AML-193 (cell line): ENCODE data around the gene ADAMTS6.
"Not testable (repeated sequence)": the region's sequence is repeated elsewhere in the genome, so short reads cannot be mapped to it uniquely, and the experiment has no call there.

Source experiments
- DNase-seq, 2 experiments: peaks; one replicate each; lab custom pipeline; 2025; lab: John Stamatoyannopoulos, UW

Gene ADAMTS6

DNA sequence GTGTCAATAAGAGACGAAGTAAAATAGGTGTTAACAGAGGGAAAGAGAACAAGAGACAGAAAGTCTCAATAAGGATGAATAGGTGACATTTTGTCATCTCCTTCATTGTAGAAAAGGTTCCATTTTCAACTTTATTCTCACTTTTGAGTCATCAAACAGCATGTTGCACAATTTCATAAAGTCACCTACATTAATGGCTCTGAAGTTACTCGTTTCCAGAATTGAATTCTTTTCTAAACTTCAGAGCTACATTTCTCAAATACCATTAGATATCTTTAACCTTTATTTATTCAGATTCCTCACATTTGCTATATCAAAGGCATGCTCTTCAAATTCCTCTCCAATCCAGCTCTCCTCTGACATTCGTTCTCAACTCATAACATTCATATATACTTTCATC, 13.1 kb downstream of the ADAMTS6 start:
- no peak for DNase-seq

DNA sequence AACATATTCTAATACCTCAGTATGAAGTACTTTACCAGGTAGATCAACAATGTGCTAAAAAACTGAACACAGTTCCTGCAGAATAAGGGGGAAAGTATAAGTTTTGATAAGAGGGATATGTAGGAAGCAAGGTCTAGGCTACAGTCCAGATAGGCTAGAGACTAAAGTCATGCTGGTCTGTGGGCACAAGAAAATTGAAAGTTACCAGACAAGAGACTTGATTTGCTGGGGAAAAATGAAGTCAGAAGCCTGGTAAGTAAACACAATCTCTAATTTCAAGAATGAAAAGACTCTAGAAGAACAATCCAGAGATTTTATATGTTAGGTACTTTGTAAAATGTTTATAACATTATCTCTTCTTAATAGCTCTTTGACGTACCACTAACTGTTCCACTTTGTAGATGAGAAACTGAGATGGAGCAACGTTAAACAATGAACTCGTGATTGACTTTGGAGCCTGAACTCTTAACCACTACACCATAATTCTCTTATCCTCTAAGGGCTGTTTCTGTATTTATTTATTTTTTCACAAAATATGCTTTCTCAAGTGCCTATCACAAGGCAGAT, 19.5 kb downstream of the ADAMTS6 start:
- DNase-seq, result no peak

DNA sequence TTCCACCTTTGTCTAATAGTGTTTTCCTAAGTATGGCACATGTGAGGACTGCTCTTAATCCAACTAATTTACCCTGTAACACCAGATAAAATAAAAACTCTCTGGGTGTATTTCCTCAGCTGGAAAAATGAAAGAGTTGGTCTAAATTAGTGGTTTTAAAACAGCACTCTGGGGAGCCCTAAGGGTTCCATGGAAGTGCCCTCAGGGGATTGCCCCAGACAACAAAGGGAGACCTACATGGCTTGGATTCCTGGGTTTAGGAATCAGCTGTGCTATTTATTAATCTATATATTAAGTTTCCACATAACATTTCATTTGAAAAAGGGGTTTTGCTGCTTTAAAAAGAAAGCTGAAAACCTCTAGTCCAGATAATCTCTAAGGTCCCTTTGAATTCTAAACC, 20.2 kb downstream of the ADAMTS6 start:
- no peak for DNase-seq

DNA sequence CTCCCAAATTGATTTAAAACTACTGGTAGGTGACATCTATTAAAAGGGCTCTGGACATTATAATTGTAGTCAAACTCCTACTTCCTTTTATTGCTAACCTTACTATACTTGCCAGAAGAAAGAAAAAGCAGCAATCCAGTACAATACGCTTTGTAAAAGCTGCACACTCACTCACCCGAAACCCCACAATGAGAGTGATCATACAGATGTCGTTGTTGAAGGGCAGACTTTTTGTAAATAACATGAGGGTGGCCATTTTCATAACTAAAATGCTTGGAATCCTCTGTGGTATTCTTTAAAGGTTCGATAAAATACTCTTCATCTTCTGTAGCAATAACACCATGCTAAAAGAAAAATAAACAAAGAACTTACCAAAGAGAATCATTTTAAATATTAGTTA, 21.7 kb downstream of the ADAMTS6 start:
- no peak for DNase-seq

DNA sequence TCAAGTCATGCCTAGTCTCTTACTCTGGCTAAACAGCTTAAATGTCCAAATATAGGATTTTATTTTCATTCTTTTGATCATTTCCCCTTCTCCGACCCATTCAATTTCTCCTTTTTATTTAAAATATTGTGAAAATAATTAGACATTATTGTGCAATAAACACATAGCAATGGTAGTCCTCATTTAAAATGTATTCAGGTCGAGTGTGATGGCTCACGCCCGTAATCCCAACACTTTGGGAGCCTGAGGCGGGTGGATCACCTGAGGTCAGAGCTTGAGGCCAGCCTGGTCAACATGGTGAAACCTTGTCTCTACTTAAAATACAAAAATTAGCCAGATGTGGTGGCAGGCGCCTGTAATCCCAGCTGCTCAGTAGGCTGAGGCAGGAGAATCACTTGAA, 26.7 kb downstream of the ADAMTS6 start:
- DNase-seq, result no peak

DNA sequence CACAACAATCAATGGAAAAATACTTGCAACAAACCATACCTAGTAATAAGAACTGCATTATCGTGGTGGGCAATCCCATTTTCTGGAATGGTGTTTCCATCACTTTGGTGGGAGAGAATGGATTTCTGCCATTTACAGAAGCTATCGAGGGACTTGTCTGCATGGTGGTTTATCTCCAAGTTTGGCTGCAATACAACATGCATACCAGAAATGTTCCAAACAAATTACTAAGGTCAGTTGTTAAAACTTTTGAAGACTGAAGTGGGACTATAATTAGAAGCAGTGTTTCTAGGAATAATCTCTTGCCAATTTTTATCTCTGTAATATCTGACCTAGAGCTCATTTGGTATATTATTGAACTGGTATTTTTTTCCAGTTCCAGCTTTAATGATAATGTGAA, 30.3 kb downstream of the ADAMTS6 start:
- DNase-seq, result no peak

DNA sequence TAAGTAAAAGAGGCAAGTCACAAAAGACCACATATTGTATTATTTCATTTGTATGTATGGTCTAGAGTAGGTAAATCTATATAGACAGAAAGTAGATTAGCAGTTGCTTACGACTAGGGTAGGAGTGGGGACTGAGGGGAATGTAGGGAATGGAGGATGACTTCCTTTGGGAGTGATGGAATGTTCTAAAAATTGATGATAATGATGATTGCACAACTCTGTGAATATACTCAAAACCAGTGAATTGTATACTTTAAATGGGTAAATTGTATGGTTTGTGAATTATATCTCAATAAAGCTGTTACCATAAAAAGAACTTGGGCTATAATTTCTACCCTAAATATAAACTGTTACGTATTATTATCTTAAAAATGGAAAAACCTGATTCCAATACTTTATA, 35.0 kb downstream of the ADAMTS6 start:
- no peak for DNase-seq

DNA sequence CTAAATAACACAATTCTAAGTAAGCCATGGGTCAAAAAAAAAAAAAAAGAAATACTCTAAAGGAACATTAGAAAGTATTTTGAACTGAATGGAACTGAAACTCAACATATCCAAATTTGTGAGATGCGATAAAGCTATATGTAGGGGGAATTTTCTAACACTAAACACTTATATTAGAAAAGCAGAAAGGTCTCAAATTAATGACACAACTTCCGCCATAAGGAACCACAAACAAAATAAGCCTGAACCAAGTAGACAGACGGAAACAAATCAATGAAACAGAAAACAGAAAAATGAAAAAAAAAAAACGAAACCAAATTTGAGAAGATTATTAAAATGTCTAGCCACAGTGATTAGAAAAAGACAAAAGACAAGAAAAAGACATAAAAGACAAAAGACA, 39.9 kb downstream of the ADAMTS6 start:
- DNase-seq, result no peak

DNA sequence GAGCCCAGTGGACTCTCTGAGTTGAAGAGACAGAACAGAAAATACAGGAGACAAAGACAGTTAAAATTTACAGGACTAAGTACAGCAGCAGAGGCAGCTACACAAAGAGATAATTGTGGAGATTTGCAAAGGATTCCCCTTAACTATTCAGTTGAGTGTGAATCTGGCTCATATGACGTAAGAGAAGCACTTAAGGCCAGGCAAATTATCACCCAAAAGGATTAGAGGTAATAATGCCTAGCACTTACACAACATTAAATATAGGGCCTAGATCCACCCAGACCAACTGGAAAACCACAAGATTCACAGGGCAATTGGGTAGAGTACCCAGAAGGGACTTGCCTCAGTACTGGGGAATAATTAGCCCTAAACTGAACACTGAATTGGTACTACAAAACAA, 41.3 kb downstream of the ADAMTS6 start:
- no peak for DNase-seq

DNA sequence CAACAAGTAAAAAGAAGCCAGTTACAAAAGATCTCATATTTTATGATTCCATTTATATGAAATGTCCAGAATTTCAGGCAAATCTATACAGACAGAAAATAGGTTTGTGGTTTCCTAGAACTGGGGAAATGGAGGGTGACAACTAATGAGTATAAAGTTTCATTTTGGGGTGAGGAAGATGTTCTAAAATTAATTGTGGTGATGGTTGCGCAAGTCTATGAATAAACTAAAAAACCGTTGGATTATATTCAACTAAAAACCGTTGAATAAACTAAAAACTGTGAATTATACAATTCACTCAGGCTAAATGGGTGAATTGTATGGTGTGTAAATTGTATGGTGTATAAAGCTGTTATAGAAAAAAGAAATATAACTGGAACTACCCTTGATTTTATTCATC, 47.6 kb downstream of the ADAMTS6 start:
- no peak for DNase-seq

DNA sequence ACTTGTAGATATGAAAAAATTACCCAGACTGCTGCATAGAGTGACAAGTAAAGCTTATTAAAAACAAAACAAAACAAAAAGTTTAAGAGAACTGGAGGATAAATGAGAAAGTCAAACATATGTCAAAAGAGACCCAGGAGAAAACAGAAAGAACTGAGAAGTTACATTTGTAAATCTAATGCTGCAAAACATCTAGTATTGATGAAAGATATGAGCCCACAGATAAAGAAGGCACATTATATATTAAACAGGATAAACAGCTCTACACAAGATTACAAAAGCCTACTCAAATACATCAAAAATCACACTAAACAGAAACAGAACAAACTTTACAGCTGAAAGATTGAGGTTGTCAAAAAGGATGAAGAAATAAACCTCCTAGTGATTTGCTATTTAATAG, 55.1 kb downstream of the ADAMTS6 start:
- no peak for DNase-seq

DNA sequence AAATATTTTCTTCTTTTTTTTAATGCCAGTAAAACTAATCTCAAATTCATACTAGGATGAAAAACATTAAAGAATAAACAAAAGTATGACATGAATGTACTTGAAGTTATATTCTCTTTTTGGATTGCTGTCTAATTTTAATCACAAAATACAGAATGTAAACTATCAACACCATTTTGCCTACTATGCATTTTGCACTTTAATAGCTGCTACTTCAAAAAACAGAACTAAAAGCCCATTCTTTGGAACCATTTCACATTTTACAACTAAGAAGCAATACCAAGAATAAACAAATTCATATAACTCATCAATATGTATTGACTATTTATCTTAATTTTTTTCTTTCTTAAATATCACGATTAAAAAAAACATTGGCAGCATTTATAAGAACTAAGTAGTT, 58.1 kb downstream of the ADAMTS6 start:
- no peak for DNase-seq

DNA sequence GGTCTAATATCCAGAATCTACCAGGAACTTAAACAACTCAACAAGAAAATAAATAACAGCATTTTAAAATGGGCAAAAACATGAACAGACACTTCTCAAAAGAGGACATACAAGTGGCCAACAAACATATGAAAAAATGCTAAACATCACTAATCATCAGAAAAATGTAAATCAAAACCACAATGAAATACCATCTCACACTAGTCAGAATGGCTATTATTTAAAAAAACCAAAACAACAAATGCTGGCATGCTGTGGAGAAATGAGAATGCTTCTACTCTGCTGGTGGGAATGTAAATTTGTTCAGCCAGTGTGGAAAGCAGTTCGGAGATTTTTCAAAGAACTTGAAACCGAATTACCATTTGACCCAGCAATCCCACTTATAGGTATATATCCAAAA, 63.1 kb downstream of the ADAMTS6 start:
- no peak for DNase-seq

DNA sequence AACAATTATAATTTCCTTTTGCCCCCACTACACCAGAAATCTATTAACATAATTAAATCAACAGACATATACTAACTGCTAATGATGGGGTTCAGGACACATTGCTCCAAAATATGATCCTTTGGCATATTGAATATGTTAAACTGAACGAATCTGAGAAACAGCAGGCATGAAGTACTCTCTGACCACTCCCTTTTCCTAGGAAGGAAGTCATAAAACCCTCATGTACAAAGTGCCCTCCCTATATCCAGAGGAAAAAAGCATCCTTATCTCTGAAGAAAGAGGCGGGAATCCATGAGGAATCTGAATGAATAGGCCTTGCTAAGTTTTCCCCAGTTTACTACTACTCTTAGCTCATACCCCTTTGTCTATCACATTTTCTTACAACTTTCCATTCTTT, 67.9 kb downstream of the ADAMTS6 start:
- DNase-seq, result no peak

DNA sequence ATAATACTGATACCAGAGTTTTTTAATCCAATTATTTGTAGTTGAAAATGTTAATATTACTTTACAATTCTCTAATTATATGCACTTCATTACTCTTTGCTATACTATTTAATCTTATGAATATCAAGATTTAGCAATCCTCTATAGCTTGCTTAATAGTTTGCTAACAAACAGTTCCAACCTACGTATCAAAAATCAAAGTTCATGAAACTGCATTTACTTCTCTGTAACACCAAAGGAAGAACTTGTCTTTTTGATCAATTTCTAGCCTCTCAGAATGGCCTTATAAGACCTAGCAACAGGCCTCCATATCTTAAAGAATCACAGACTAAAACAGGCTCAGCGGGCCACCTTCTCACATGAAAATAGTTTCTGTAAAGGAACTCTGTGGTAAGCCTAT, 68.9 kb downstream of the ADAMTS6 start:
- DNase-seq, result no peak

DNA sequence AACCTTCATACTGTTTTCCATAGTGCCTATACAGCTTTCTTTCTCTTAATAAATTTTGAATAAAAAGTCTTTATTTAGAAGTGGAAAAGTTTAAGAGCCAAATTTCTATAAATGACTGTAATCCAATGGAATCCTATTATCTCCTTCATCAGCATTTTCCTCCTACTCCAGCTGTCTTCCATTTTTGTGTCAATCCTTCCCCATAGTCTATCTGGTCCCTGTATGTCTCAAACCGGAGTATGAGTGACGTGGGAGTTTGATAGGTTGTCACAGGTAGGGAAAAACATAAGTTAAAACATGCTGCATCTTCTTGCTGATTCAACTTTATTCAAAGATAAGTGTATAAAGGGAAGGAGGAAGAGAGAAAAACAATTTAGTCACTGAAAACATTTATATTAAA, 70.4 kb downstream of the ADAMTS6 start:
- DNase-seq, result no peak

DNA sequence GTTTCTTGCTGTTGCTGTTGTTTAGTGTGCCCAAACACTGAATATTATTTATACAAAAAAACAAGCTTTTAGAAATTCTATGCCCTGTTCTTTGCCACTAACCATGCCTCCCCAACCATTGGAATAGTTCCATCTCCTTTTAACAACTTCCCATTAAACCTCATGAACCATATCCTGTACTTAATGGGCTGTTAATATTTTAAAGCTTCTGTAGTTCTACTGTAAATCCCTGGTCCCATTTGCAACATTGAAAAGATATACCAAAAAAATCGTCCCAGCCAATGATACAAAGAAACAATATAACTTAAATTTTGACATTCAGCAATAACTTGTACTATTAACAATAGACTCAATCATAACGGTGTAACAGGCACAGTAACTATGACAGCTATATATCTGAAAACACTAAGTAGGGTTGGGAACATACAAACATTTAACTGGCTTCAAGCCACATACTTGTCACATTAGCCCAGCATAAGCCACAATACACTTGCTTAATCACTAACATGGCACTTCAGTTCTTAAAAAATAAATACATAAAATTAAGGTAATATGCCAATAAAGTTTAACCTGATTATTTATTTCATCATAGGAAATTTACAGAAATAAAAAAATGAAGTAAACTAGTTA, 86.1 kb downstream of the ADAMTS6 start:
- DNase-seq, result no peak

DNA sequence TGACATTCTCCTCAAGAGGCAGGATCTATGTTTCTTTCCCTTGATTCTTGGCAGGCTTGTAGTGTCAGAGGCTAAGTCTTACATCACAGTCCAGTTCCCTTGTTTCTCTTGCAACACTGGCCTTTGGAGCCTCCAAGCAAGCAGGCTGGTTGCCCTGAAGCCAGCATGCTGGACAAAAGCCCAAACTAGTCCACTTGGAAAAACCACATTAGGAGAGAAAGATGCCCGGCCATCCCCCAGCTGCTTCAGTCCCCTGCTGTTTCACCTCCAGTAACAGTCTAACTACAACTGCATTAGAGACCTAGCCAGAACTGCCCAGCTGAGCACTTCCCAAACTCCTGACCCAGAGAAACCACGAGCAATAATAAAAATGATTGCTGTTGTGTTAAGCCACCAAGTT, 87.6 kb downstream of the ADAMTS6 start:
- peak; percentile 30 to 44 for DNase-seq

DNA sequence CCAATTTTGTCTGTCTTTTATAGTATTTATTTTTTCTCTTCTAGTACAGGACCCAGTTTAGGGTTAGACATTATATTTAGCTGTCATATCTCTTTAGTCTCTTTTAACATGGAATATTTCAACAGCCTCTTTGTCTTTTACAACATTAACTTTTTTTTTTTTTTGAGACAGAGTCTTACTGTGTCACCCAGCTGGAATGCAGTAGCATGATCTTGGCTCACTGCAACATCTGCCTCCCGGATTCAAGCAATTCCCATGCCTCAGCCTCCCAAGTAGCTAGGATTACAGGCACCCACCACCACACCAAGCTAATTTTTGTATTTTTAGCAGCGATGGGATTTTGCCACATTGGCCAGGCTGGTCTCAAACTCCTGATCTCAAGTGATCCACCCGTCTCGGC, 90.1 kb downstream of the ADAMTS6 start:
- no peak for DNase-seq

DNA sequence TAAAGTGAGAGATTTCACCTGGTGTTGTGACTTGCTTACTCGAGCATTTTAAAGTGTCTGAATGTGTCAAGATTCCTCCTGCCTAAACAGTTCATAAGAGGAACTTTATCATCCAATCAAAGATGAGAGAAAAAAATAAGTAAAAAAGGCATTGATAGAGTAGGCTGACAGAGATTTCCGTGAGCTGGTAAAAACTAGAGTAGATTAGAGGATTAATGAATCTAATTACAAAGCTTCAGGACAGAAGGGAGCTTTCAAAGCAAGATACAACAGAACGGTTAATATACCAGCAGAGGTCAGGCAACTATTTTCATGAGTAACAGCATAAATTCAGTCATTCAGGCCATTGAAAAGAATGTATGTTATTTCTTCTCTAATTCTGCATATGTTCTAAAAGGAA, 91.5 kb downstream of the ADAMTS6 start:
- DNase-seq, result no peak

DNA sequence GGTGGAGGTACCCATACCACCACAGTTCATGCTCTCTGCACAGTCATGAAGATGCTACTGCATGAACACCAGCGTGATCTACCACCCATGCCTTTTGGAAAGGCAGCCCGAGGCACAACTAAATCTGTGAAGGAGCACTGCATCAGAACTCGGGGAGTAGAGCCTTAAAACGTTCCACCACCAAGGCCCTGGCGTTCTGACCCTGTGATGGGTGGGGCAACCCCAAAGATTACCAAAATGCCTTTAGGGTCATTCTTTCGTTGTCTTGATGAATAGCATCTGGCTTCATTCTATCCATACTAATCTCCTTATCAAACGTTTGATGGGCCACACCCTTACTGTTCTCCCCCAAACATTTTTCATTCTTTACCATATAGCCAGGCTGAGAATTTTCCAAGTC, 97.9 kb downstream of the ADAMTS6 start:
- no peak for DNase-seq

DNA sequence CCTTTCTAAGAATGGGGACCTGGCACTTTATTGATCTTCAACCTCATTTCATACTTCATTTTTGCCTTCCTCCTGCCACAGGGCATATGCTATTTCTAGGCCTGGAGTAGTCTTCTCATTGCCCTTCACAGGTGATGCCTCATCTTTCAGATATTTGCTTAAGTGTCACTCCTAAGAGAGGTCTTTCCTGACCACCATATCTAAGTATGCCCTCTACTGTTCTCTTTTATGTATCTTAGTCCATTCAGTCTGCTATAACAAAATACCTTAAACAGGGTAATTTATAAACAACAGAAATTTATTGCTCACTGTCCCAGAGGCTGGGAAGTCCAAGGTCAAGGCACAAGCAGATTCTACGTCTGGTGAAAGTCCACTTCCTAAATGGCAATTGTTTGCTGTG, 99.1 kb downstream of the ADAMTS6 start:
- no peak for DNase-seq

DNA sequence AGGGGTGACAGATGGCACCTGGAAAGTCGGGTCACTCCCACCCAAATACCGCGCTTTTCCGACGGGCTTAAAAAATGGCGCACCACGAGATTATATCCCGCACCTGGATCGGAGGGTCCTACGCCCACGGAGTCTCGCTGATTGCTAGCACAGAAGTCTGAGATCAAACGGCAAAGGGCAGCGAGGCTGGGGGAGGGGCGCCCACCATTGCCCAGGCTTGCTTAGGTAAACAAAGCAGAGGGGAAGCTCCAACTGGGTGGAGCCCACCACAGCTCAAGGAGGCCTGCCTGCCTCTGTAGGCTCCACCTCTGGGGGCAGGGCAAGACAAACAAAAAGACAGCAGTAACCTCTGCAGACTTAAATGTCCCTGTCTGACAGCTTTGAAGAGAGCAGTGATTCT, 111.2 kb downstream of the ADAMTS6 start:
- DNase-seq, result not testable (repeated sequence)

DNA sequence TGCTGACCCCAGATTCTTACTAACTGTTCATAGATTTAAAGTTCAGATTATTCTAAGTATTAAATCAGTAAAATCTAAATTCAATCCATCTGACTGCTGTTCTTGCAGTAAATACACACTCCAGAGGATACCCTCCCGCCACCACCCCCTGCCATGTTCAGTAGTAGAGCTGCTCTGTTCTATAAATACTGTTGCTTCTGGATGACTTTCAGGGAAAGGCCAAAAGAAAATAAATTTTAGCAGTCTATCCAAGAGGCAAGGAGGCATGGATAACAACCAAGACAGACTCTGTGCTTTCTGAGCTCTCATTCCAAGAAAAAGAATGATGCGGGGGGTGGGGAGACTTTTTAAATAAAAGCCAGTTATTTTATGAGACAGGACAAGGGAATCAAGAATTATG, 115.1 kb downstream of the ADAMTS6 start:
- DNase-seq, result no peak

DNA sequence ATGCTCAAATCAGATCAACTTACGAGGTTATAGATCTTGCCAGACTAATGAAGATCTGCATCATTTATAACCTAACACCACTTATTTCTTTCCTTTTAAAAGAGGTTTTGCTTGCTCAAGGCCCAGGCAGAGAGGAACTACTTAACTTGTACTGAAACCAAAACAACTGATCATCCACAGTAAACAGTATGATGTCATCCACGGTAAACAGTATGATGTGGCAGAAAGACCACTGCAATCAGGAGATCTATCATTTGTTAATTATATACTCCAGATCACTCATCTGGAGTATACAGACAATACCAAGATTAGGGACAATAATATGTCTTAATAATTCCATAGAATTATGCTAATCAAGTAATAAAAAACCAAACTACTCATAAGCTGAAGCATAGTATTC, 116.8 kb downstream of the ADAMTS6 start:
- no peak for DNase-seq
